GM19467 (cell line): ENCODE measurements around the gene DLX1.

Experiments
- ATAC-seq: cut with Tn5 transposase; IDR thresholded peaks from one replicate; pipeline ENCODE4 v1.9.1; 2021; ENCODE audit warnings: mild to moderate bottlenecking, moderate library complexity; ENCODE audit not compliant: unreplicated experiment

DLX1 gene

DNA sequence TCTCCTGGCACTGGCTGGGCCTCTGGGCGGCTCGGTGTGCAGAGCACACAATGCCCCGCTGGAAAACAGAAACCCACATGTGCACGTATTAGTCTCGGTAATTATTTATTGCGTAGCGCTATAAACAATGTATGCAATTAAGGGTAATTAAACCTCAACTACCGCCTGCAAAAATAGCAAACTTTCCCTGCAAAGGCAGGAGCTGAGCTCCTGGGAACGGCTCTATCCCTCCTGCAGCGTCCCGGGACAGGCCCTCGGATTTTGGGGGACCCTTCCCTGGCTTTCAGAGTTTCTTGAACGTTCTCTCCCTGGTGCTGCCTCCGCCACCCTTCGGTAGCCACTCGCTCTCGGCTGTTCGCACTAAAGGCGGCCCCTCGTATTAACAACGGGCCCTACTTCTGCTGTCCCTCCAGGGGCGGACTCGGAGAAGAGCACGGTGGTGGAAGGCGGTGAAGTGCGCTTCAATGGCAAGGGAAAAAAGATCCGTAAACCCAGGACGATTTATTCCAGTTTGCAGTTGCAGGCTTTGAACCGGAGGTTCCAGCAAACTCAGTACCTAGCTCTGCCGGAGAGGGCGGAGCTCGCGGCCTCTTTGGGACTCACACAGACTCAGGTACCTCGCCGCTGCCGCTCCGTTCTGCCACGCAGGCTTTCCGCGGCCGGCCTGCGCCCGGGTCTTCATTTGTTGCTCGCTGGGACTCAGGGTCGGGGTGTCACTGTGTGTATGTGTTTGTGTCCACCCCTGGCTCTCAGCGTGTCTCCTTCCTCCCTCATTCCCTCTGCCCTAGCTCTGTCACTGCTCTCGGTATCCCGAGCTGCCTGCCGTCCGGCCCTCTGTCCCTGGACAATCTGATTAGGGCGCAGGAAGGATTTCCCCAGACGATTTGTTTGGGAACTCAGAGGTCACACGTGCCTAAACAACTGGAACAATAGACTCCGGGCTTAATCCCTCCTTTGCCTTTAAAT, 1.2 kb downstream of the DLX1 start:
- ATAC-seq, result no peak

DNA sequence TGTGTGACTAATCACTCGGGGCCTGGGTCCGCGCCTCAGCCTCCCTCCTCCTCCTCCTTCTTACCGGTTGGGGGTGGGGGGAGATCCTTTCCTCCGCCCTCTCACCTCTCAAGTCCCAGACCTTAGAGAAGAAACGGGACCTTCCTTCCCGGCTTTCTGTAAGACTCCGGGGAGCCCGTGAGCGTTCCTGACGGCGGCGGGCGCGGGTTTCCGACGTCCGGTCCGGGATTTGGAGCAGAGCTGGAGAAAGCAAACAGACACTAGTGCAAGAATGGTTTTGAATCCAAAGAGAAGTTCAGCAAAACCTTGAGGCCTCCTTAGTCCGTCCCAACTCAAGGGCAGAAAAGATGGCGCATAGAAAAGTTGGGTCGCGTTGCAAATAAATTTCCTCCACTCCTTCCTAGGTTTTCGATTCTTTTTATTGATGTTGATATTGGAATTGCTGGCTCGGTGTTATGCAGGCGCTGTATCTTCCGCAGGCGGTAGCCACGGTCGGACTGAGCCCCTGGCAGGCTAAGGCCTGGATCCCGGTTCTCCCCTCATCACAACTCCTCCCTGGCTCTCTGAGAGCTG, 2.0 kb downstream of the DLX1 start:
- ATAC-seq, result no peak

- no peak for ATAC-seq
These were observed 2.5 kb downstream of the DLX1 start for GRCh38 chr2:172087780-172088244.

GRCh38 chr2:172088245-172089004, 3.1 kb downstream of the DLX1 start:
- ATAC-seq, result no peak

DNA sequence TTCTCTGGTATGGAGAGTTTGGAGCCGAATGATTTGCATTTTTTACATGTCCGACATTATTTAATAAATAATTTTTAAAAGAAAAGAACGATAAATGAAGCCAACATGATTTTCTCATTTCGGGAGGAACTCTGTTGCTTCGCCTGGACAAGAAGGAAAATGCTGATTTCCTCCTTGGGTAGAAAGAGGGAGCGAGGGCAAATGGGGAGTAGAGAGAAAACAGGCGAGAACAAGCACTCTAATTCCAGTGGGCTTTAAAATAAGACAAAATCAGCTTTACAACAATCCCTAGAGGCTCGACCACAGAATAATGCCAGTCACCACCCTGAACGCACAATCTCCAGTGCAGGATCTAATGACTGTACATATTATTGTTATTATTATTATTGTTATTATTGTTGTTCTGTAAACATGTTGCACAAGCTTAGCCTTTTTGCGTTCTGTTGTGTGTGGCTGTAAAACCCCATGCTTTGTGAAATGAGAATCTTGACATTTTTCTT, 3.7 kb downstream of the DLX1 start:
- ATAC-seq, result no peak

- ATAC-seq, result no peak
These were observed 4.3 kb downstream of the DLX1 start for GRCh38 chr2:172089633-172090032.

DNA sequence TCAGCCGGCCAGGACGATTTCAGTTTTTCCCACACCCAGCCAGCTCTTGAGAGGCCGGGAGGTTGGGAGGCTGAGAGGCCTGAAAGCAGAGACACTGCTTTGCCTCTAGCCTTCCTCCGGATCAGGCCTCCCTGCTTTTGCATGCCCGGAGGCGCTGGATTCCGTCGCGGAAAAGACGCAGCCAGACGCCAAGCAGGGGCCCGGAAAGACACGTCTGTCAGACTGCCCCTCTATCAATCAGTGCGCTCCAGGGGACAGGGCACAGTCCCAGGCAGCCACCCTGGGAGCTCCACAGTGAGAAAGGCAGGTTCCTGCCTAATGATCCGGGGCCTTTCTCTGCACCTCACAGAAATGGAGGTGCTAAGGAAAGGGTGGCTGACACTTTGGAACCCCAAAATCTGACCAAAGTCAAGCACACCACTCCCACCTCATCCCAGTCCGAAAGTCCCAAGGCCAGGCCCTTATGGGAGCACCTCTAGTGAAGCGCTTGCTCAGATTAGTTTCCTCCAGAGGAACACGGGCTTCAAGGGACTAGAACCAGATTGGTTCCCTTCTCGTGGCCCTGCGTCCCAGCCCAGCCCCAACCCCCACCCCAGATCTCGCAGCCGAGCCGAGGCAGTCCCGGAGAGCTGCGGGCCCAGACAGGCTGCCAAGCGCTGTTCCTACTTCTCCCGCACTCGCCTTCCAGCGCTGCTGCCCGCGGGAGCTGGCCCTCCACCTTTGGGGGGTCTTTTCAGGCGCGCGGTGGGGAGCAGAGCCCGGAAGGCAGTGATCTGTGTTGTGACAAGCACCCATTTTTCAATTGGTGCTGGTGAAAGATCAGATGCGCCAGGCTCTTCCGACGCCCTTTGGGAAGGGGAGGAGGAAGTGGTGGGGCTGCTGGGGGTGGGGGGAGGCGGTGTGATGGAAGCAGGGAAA, 5.0 kb downstream of the DLX1 start:
- no peak for ATAC-seq

GRCh38 chr2:172091000-172091641, 5.8 kb downstream of the DLX1 start:
- ATAC-seq, result no peak

GRCh38 chr2:172091761-172092566, 6.7 kb downstream of the DLX1 start:
- ATAC-seq, result no peak

DNA sequence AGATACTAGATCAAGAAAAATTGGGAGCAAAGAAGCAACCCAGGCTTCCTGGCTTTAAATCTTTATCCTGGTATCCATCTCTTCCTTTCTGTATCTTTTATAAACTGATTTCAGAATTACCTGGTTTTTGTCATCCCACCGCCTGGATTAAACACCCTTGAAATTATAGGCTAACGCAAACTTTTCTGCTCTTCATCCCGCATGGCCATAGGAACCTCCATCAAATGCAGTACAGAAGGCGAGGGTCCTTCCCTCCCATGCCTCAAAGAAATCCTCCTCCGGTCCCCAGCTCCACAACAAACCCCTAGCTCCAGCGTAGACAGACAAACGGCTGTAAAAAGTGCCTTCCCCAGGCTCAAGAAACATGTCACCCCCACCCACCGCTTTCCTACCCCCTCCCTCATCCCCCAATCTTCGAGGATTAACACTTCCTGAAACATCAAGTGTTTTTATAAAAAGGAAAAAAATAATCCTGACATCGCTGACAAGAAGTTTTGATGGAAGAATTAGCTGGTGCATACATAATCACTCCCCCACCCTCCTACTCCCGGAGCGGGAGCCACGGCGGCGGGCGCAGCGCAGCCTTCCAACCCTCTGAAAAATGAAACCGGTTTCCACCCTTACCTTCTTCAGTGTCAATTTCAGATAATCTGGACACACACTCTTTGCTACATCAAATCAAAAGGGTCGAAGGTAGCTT, 7.6 kb downstream of the DLX1 start:
- no peak for ATAC-seq

GRCh38 chr2:172093416-172094293, 8.3 kb downstream of the DLX1 start:
- no peak for ATAC-seq

DNA sequence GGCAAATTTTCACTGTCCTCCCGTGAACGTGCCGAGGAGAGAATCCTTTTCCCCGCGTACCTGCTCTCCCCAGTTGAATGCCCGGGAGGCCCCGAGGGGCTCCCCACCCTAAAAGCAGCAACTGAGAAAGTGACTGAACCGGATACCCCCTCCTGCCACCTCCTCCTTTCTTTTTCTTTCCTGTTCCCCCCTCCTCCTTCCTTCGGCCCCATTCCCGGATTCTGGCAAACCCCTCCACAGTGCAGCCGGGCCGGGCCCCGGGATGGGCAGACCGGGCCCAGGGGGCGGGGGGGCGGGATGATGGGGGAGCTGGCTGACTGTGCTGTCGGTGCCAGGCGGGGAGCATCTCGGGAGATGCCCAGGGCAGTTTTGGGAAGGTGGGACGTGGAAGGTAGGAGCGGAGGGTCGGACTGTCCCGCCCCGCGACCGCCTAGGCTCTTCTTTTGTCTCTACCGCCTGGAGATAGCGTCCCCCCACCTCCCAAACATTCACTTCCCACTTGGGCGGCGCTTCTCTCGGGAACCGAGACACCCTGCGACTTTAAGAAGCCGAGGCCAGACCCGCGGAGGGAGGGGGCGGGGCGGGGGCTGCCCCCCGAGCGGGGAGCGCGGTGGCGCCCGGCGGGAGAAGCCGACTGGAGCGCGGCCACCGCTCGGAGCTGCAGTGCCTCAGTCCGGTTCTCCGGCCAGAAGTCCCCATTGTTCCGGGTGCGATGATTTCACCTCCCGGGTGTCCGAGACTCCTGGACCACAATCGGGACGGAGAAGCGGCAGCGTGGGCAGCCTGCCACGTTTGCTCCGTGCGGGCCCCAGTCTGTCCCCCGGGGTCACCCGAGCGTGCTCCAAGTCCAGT, 9.2 kb downstream of the DLX1 start:
- ATAC-seq, result no peak

GRCh38 chr2:172095146-172095904, 10.0 kb downstream of the DLX1 start:
- no peak for ATAC-seq

DNA sequence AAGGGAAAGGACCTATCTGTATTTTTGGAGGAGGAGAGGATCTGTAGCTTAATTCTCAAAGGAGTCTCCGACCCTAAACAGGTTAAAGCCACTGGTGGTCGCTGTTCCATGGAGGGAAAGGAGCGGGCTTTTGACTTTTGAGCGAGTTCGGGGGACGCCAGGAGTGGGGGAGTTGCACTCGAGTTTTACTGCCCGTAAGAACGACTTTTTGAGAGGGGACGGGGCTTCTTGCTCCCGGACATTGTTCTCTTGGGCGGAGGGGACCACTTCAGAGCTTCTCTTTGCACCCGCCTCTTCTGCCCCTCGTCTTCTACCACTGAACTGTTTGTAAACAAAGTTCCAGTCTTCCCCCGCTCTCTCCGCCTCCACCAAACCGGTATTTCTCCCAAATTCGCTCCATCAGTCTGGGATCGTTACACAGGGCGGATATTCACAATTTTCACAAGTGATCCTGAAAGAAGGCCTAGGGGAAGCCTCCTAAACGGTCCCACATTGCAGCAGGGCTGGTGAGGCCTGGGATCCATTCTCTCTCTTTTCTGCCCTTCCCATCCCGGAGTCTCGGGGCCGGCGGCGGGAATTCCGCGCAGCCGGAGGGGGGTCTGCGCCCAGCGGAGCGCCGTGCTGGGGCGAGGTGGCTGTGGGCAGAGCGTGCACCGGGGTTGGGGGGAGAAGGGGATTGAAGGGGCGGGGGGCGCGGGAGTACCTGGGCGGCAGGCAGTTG, 10.8 kb downstream of the DLX1 start:
- ATAC-seq, result no peak
